Measurements from ENCODE around the gene SEPTIN12. TPM values are rescaled to one million over a fixed set of nuclear protein-coding genes. Genes with fewer than 3 reads are reported as not detected.

Gene SEPTIN12
- total RNA-seq, 1 donor from 2014 or later = not detected

GRCh38 chr16:4729876-4730275, 58.3 kb downstream of the SEPTIN12 start:
- no peak for TF ChIP-seq CTCF (conservative IDR thresholded peaks at IDR 0.05; ENCODE audit: low read depth, low read length)
- no peak for DNase-seq (ENCODE audit: low read depth)
- no peak overlapping the region for H3K4me3 ChIP-seq (ENCODE audit: low read depth, low read length)

GRCh38 chr16:4728676-4729075, 59.5 kb downstream of the SEPTIN12 start:
- TF ChIP-seq CTCF (conservative IDR thresholded peaks at IDR 0.05; ENCODE audit: low read depth, low read length) = no peak
- no peak for DNase-seq (ENCODE audit: low read depth)
- H3K4me3 ChIP-seq (ENCODE audit: low read depth, low read length) = no peak overlapping the region

Other genes with a start within 250 kb of the SEPTIN12 start
- 13.8 and 30.3 TPM in 2 replicates for gene CDIP1, start 249.6 kb downstream of the SEPTIN12 start, total RNA-seq
- gene C16orf96, start 232.0 kb downstream of the SEPTIN12 start, total RNA-seq = not detected in 2 replicates
- gene UBALD1, start 173.5 kb downstream of the SEPTIN12 start, total RNA-seq = 9.2 and 10.4 TPM in 2 replicates
- 40.6 and 41.3 TPM in 2 replicates for gene MGRN1, start 163.5 kb downstream of the SEPTIN12 start, total RNA-seq
- 23.8 and 37.4 TPM in 2 replicates for gene NUDT16L1, start 94.8 kb downstream of the SEPTIN12 start, total RNA-seq
- gene ANKS3, start 54.1 kb downstream of the SEPTIN12 start, total RNA-seq = 13.7 and 22.4 TPM in 2 replicates
- 2.0 TPM in 1 of 2 replicates, not detected in the other for gene DNAAF8, start 53.8 kb downstream of the SEPTIN12 start, total RNA-seq
- 6.9 and 7.6 TPM in 2 replicates for gene ZNF500, start 21.2 kb downstream of the SEPTIN12 start, total RNA-seq
- gene SMIM22, start 7.0 kb upstream of the SEPTIN12 start, total RNA-seq = 0.98 and 12.2 TPM in 2 replicates
- gene ROGDI, start 14.3 kb upstream of the SEPTIN12 start, total RNA-seq = 18.8 and 39.6 TPM in 2 replicates
- gene GLYR1, start 58.9 kb upstream of the SEPTIN12 start, total RNA-seq = 33.1 and 50.3 TPM in 2 replicates
- gene UBN1, start 59.1 kb upstream of the SEPTIN12 start, total RNA-seq = 24.5 and 30.0 TPM in 2 replicates
- 9.1 and 21.0 TPM in 2 replicates for gene PPL, start 148.8 kb upstream of the SEPTIN12 start, total RNA-seq
- gene SEC14L5, start 170.0 kb upstream of the SEPTIN12 start, total RNA-seq = under 0.01 TPM in 1 of 2 replicates, not detected in the other
- gene NAGPA, start 245.6 kb upstream of the SEPTIN12 start, total RNA-seq = 15.8 and 25.6 TPM in 2 replicates

All from epithelial cell of proximal tubule (primary cell).